Loucy (cell line): ENCODE measurements around the gene THAP4.

Source experiments
- H2AFZ ChIP-seq: fragments of 200-600 bp; sonication (generic); 2 replicates; pipeline ENCODE4 v1.6.0; 2016; ENCODE audit warnings: antibody characterized with exemption, mild to moderate bottlenecking, low read length, moderate library complexity
- H3F3A ChIP-seq: fragments of 200-600 bp; 2 replicates; pipeline ENCODE4 v1.6.0; 2016; ENCODE audit warnings: antibody characterized with exemption, low read depth, mild to moderate bottlenecking
- H3K27me3 ChIP-seq: fragments of 200-600 bp; sonication (generic); 2 replicates; pipeline ENCODE4 v1.6.1; 2014; ENCODE audit warnings: low read length, mild to moderate bottlenecking; ENCODE audit not compliant: insufficient read depth, poor library complexity, severe bottlenecking
- H3K36me3 ChIP-seq: fragments of 200-600 bp; sonication (generic); 2 replicates; pipeline ENCODE4 v1.6.1; 2016; ENCODE audit warnings: low read length; ENCODE audit not compliant: insufficient read depth
- H3K4me1 ChIP-seq: fragments of 200-600 bp; sonication (generic); 2 replicates; pipeline ENCODE4 v1.5.1; 2014; ENCODE audit warnings: low read length, mild to moderate bottlenecking; ENCODE audit not compliant: insufficient read depth, poor library complexity, severe bottlenecking
- H3K4me2 ChIP-seq: fragments of 200-600 bp; sonication (generic); 2 replicates; pipeline ENCODE4 v1.6.0; 2014; ENCODE audit warnings: antibody characterized with exemption, low read length, low read depth, mild to moderate bottlenecking; ENCODE audit not compliant: poor library complexity, severe bottlenecking
- H3K4me3 ChIP-seq: fragments of 200-600 bp; sonication (generic); 2 replicates; pipeline ENCODE4 v1.5.1; 2014; ENCODE audit warnings: low read length, mild to moderate bottlenecking, mixed read lengths; ENCODE audit not compliant: poor library complexity, severe bottlenecking
- H3K79me2 ChIP-seq: fragments of 200-600 bp; sonication (generic); 2 replicates; pipeline ENCODE4 v1.6.1; 2014; ENCODE audit warnings: low read length; ENCODE audit not compliant: insufficient read depth
- H3K9ac ChIP-seq: fragments of 200-600 bp; sonication (generic); 2 replicates; pipeline ENCODE4 v1.6.0; 2014; ENCODE audit warnings: mild to moderate bottlenecking, low read depth, low read length, moderate library complexity; ENCODE audit not compliant: poor library complexity, severe bottlenecking
- H3K9me2 ChIP-seq: fragments of 200-600 bp; sonication (generic); replicated peaks from 2 replicates; pipeline ENCODE4 v1.6.1; 2016; ENCODE audit warnings: low read depth, low read length, mixed read lengths
- H3K9me3 ChIP-seq: fragments of 200-600 bp; sonication (generic); 2 replicates; pipeline ENCODE4 v1.6.1; 2014; ENCODE audit warnings: mild to moderate bottlenecking, antibody characterized with exemption, low read length, low read depth; ENCODE audit not compliant: insufficient read depth
- H4K20me1 ChIP-seq: fragments of 200-600 bp; sonication (generic); 2 replicates; pipeline ENCODE4 v1.6.0; 2014; ENCODE audit warnings: antibody characterized with exemption, low read length, mild to moderate bottlenecking; ENCODE audit not compliant: insufficient read depth, poor library complexity, severe bottlenecking
- EZH2phosphoT487 ChIP-seq: fragments of 200-600 bp; IDR thresholded peaks from 2 replicates; pipeline ENCODE4 v1.6.1; 2018; ENCODE audit warnings: antibody characterized with exemption, mild to moderate bottlenecking, moderate library complexity, borderline replicate concordance
- TF ChIP-seq, protein P1 (sequence below): fragments of 200-600 bp; sonication (generic); conservative IDR thresholded peaks from 2 replicates; pipeline ENCODE4 v1.5.1; 2014; ENCODE audit warnings: mild to moderate bottlenecking, antibody characterized with exemption, low read length

THAP4 gene

DNA sequence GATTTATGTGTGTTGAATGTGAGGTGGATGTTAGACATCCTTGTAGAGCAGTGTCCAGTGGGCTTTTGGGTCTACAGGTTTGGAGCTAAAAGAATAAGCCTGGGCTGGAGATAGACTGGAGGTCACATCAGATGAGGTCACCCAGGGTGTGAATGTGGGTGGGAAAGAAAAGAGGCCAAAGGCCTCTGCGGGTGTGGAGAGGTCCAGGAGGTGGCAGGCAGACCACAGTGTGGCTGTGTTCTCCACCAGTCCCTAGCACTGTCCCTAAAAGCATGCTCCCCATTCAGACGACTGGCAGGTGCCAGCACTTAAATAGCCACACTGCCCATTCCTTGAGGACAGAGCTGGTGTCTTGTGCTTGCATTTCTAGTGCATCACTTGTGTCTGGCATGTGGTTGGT lies 4.7 kb upstream of the THAP4 start:
- Histone ChIP-seq H3K9me3 (no peaks in the 10 kb centered on the region), H3F3A (no peaks in the 10 kb centered on the region), H3K36me3 (no peaks in the 10 kb centered on the region; the same call in 1 of the 2 replicates), H3K4me3 (peak overlapping the region; percentile 14), H3K27me3 (no peaks in the 10 kb centered on the region), H2AFZ (no peak overlapping the region), H3K4me1 (peaks cover 23% of the 10 kb centered on the region), H3K9ac (no peak overlapping the region), H3K9me2 (no peaks in the 10 kb centered on the region), H3K4me2 (peak overlapping the region; percentile 97), H3K79me2 (peaks cover 89% of the 10 kb centered on the region), H4K20me1 (peaks cover 56% of the 10 kb centered on the region)
- TF ChIP-seq, protein P1, sequence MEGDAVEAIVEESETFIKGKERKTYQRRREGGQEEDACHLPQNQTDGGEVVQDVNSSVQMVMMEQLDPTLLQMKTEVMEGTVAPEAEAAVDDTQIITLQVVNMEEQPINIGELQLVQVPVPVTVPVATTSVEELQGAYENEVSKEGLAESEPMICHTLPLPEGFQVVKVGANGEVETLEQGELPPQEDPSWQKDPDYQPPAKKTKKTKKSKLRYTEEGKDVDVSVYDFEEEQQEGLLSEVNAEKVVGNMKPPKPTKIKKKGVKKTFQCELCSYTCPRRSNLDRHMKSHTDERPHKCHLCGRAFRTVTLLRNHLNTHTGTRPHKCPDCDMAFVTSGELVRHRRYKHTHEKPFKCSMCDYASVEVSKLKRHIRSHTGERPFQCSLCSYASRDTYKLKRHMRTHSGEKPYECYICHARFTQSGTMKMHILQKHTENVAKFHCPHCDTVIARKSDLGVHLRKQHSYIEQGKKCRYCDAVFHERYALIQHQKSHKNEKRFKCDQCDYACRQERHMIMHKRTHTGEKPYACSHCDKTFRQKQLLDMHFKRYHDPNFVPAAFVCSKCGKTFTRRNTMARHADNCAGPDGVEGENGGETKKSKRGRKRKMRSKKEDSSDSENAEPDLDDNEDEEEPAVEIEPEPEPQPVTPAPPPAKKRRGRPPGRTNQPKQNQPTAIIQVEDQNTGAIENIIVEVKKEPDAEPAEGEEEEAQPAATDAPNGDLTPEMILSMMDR, result no peak
- TF ChIP-seq EZH2phosphoT487, result no peak

DNA sequence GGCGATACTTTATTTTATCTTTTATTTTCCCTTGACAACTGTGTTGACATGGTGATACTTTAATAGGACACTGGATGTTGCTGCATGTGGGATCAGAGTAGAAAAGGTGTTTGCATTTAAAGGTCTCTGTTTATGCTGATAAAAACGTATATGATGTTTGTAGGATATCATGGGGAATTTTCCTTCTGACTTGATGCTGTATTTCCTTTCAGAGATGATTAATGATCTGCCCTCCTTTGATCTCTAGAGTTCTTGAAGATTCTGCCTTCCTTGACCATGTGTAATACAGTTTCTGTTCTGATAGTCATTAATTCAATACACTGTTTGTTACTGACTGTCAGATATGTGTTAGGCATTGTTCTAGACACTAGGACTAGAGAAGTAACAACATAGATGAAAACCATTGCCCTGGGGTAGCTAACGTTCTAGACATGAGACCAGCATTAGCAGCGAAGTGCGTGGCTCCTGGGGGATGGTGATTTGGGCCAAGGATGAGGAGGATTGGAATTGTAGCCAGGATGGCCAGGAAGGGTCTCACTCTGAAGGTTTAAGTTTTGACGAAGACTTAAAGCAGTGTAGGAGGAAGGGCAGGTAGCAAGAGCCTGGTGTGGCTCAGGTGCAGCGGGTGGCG lies 3.3 kb upstream of the THAP4 start:
- H3K9ac ChIP-seq, result no peak overlapping the region
- no peaks in the 10 kb centered on the region for H3K9me3 ChIP-seq
- H3K79me2 ChIP-seq, result peaks cover 86% of the 10 kb centered on the region
- H2AFZ ChIP-seq, result no peak overlapping the region
- H3K36me3 ChIP-seq, result no peaks in the 10 kb centered on the region; the same call in 1 of the 2 replicates
- H3K4me3 ChIP-seq, result peak overlapping the region; percentile 85
- peaks cover 31% of the 10 kb centered on the region for H3K4me1 ChIP-seq
- peak overlapping the region; percentile 97 for H3K4me2 ChIP-seq
- H3F3A ChIP-seq, result no peaks in the 10 kb centered on the region
- no peak for TF ChIP-seq EZH2phosphoT487
- TF ChIP-seq, protein P1, result no peak
- no peaks in the 10 kb centered on the region for H3K9me2 ChIP-seq
- H4K20me1 ChIP-seq, result peaks cover 56% of the 10 kb centered on the region
- no peaks in the 10 kb centered on the region for H3K27me3 ChIP-seq

DNA sequence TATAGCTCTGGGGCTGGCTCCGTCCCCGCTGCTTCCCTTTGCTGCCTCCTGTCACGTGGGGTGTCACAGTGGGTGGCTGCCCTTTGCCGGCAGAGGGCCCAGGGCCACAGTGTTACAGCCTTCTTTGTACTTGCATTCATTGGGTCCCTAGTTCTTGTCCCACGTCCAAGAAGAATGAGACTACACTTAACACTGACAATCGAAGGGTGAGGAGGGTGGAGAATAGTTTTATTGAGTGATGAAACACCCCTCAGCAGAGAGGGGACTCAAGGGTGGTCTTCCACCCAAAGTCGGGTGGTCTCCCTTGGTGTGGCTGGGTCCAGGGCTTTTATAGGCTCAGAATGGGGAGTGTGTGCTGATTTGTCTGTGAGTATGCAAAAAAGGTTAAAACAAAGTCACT lies 2.4 kb upstream of the THAP4 start:
- Histone ChIP-seq H3K9me3 (no peaks in the 10 kb centered on the region), H3K9ac (no peak overlapping the region), H2AFZ (no peak overlapping the region), H3F3A (no peaks in the 10 kb centered on the region), H4K20me1 (peaks cover 58% of the 10 kb centered on the region), H3K4me3 (peak overlapping the region; percentile 85), H3K9me2 (no peaks in the 10 kb centered on the region), H3K4me1 (peaks cover 36% of the 10 kb centered on the region), H3K27me3 (no peaks in the 10 kb centered on the region), H3K79me2 (peaks cover 86% of the 10 kb centered on the region), H3K4me2 (peak overlapping the region; percentile 97), H3K36me3 (no peaks in the 10 kb centered on the region)
- no peak for TF ChIP-seq EZH2phosphoT487
- TF ChIP-seq, protein P1, result no peak
